IMR-90 (cell line): ENCODE data around the gene SORCS1. TPM values are rescaled to one million over a fixed set of nuclear protein-coding genes. Genes with fewer than 3 reads are reported as not detected.

Experiments
- ATAC-seq: fragments of 200-7000 bp; cut with Tn5 transposase; 2 replicates; pipeline ENCODE4 v1.9.1; 2020; ENCODE audit warnings: low read depth, mild to moderate bottlenecking, moderate library complexity
- BruUV-seq: library from RNA; stranded (reverse); fragments of 400-500 nt; replicated peaks from 2 replicates; lab custom pipeline; 2021; lab: Mats Ljungman, UMichigan
- CTCF ChIA-PET: fragments of 300-600 bp; formaldehyde crosslinking; extraction: SDS; loops from one replicate; lab custom pipeline; 2021; ENCODE audit warnings: antibody characterized with exemption; lab: Yijun Ruan, JAX
- POLR2A ChIA-PET: fragments of 300-600 bp; sonication (Branson Sonifier 250); formaldehyde crosslinking; loops from one replicate; lab custom pipeline; 2022; ENCODE audit warnings: antibody characterized with exemption; ENCODE audit not compliant: unreplicated experiment; lab: Charles Lee
- DNase-seq: peaks from one replicate; pipeline ENCODE4 v3.0.0; 2013
- H2AFZ ChIP-seq: replicated peaks from 2 replicates; pipeline ENCODE3; 2013; ENCODE audit warnings: low read length, mild to moderate bottlenecking; ENCODE audit not compliant: poor library complexity
- H2AK5ac ChIP-seq: 2 replicates; pipeline ENCODE4 v1.6.1; 2013; ENCODE audit warnings: low read depth, low read length, inconsistent platforms
- H2AK9ac ChIP-seq: replicated peaks from 2 replicates; pipeline ENCODE3; 2013; ENCODE audit warnings: mild to moderate bottlenecking, low read depth, low read length, moderate library complexity; ENCODE audit not compliant: poor library complexity
- H2BK120ac ChIP-seq: 2 replicates; pipeline ENCODE4 v1.6.1; 2013; ENCODE audit warnings: low read depth, low read length, inconsistent platforms
- H2BK15ac ChIP-seq: 3 replicates; pipeline ENCODE4 v1.6.1; 2013; ENCODE audit warnings: low read depth, low read length, inconsistent platforms
- H2BK20ac ChIP-seq: 2 replicates; pipeline ENCODE4 v1.6.1; 2013; ENCODE audit warnings: low read depth, mild to moderate bottlenecking, inconsistent platforms, low read length, moderate library complexity
- H2BK5ac ChIP-seq: 2 replicates; pipeline ENCODE4 v1.6.1; 2013; ENCODE audit warnings: mild to moderate bottlenecking, low read depth, low read length, inconsistent platforms; ENCODE audit not compliant: poor library complexity, severe bottlenecking
- H3K14ac ChIP-seq: replicated peaks from 2 replicates; pipeline ENCODE4 v1.6.1; 2013; ENCODE audit warnings: low read depth, low read length, inconsistent platforms
- H3K18ac ChIP-seq: 2 replicates; pipeline ENCODE4 v1.6.1; 2013; ENCODE audit warnings: low read depth, low read length, control low read depth
- H3K23ac ChIP-seq: 2 replicates; pipeline ENCODE4 v1.6.1; 2013; ENCODE audit warnings: low read depth, low read length, inconsistent platforms
- H3K27ac ChIP-seq: 2 replicates; pipeline ENCODE4 v1.5.1; 2013; ENCODE audit warnings: mild to moderate bottlenecking, control low read depth, low read length; ENCODE audit not compliant: insufficient read depth
- H3K27me3 ChIP-seq: 2 replicates; pipeline ENCODE4 v1.6.1; 2013; ENCODE audit warnings: low read length; ENCODE audit not compliant: control insufficient read depth, insufficient read depth
- H3K36me3 ChIP-seq: 2 replicates; pipeline ENCODE4 v1.6.1; 2013; ENCODE audit warnings: low read length, mixed read lengths; ENCODE audit not compliant: control insufficient read depth, insufficient read depth
- H3K4ac ChIP-seq: 2 replicates; pipeline ENCODE4 v1.6.1; 2013; ENCODE audit warnings: low read depth, low read length, inconsistent platforms
- H3K4me1 ChIP-seq: 2 replicates; pipeline ENCODE4 v1.6.1; 2013; ENCODE audit warnings: low read length, mixed read lengths; ENCODE audit not compliant: control insufficient read depth, insufficient read depth
- H3K4me2 ChIP-seq: 2 replicates; pipeline ENCODE4 v1.6.1; 2013; ENCODE audit warnings: low read depth, mild to moderate bottlenecking, control low read depth, low read length, moderate library complexity
- H3K4me3 ChIP-seq: 2 replicates; pipeline ENCODE4 v1.5.1; 2013; ENCODE audit warnings: low read depth, mild to moderate bottlenecking, control low read depth, low read length, moderate library complexity; ENCODE audit not compliant: insufficient read depth
- H3K56ac ChIP-seq: 2 replicates; pipeline ENCODE4 v1.6.1; 2013; ENCODE audit warnings: low read length, inconsistent platforms; ENCODE audit not compliant: insufficient read depth; ENCODE audit errors: extremely low read depth
- H3K79me1 ChIP-seq, 2 experiments: 2 replicates each; pipeline ENCODE4 v1.6.1; 2013; ENCODE audit warnings: low read length in 2 of 2, inconsistent platforms in 1 of 2, low read depth in 1 of 2
- H3K9ac ChIP-seq: 2 replicates; pipeline ENCODE4 v1.6.1; 2013; ENCODE audit warnings: low read depth, low read length, control low read depth
- H3K9me1 ChIP-seq: 2 replicates; pipeline ENCODE4 v1.6.1; 2013; ENCODE audit warnings: low read length, inconsistent platforms; ENCODE audit not compliant: insufficient read depth
- H3K9me3 ChIP-seq: 2 replicates; pipeline ENCODE4 v1.6.1; 2013; ENCODE audit warnings: low read length; ENCODE audit not compliant: control insufficient read depth, insufficient read depth
- H4K20me1 ChIP-seq: 2 replicates; pipeline ENCODE4 v1.6.1; 2013; ENCODE audit warnings: low read length, inconsistent platforms; ENCODE audit not compliant: insufficient read depth
- H4K5ac ChIP-seq: 2 replicates; pipeline ENCODE4 v1.6.1; 2013; ENCODE audit warnings: mild to moderate bottlenecking, low read depth, low read length, control low read depth
- H4K8ac ChIP-seq, 2 experiments: 2 replicates each; pipeline ENCODE4 v1.6.1; 2013; ENCODE audit warnings: low read depth in 2 of 2, low read length in 2 of 2, control low read depth in 1 of 2, inconsistent platforms in 1 of 2
- H4K91ac ChIP-seq: 2 replicates; pipeline ENCODE4 v1.6.1; 2013; ENCODE audit warnings: low read depth, low read length, inconsistent platforms; ENCODE audit not compliant: insufficient read depth
- BHLHE40 ChIP-seq: fragments of 150-350 bp; IDR thresholded peaks from 2 replicates; pipeline ENCODE4 v1.6.1; 2016; ENCODE audit warnings: mild to moderate bottlenecking, low read depth, low read length
- CEBPB ChIP-seq: IDR thresholded peaks from 2 replicates; pipeline ENCODE4 v1.6.1; 2012; ENCODE audit warnings: low read depth, low read length, improper control_type of control experiment
- CHD1 ChIP-seq: IDR thresholded peaks from 2 replicates; pipeline ENCODE4 v1.6.1; 2012; ENCODE audit warnings: low read depth, low read length, improper control_type of control experiment
- CTCF ChIP-seq: conservative IDR thresholded peaks from 2 replicates; pipeline ENCODE4 v1.5.1; 2012; ENCODE audit warnings: mild to moderate bottlenecking, low read depth, low read length, improper control_type of control experiment
- ELK1 ChIP-seq: fragments of 150-350 bp; IDR thresholded peaks from 2 replicates; pipeline ENCODE4 v1.6.1; 2016; ENCODE audit warnings: low read depth, mild to moderate bottlenecking, low read length, moderate library complexity, borderline replicate concordance
- FOS ChIP-seq: fragments of 150-350 bp; IDR thresholded peaks from 2 replicates; pipeline ENCODE4 v1.6.1; 2016; ENCODE audit warnings: low read depth, low read length
- MAFK ChIP-seq: IDR thresholded peaks from 2 replicates; pipeline ENCODE4 v1.6.1; 2012; ENCODE audit warnings: low read depth, low read length, improper control_type of control experiment
- MAZ ChIP-seq: IDR thresholded peaks from 2 replicates; pipeline ENCODE4 v1.6.1; 2012; ENCODE audit warnings: low read depth, mild to moderate bottlenecking, low read length, improper control_type of control experiment, moderate library complexity, borderline replicate concordance
- MXI1 ChIP-seq: IDR thresholded peaks from 2 replicates; pipeline ENCODE4 v1.6.1; 2012; ENCODE audit warnings: low read depth, mild to moderate bottlenecking, low read length, moderate library complexity, borderline replicate concordance
- NFE2L2 ChIP-seq: fragments of 150-350 bp; IDR thresholded peaks from 2 replicates; pipeline ENCODE4 v1.6.1; 2016; ENCODE audit warnings: low read depth, mild to moderate bottlenecking, low read length
- POLR2A ChIP-seq: IDR thresholded peaks from 2 replicates; pipeline ENCODE4 v1.6.1; 2012; ENCODE audit warnings: mild to moderate bottlenecking, low read depth, low read length
- RAD21 ChIP-seq: IDR thresholded peaks from 2 replicates; pipeline ENCODE4 v1.6.1; 2012; ENCODE audit warnings: low read length, improper control_type of control experiment
- RCOR1 ChIP-seq: IDR thresholded peaks from 2 replicates; pipeline ENCODE4 v1.6.1; 2012; ENCODE audit warnings: mild to moderate bottlenecking, low read length, improper control_type of control experiment; ENCODE audit not compliant: insufficient replicate concordance
- RFX5 ChIP-seq: IDR thresholded peaks from 2 replicates; pipeline ENCODE4 v1.8.0; 2012; ENCODE audit warnings: low read depth, mild to moderate bottlenecking, low read length, moderate library complexity
- SMC3 ChIP-seq: fragments of 150-350 bp; IDR thresholded peaks from 2 replicates; pipeline ENCODE4 v1.6.1; 2016; ENCODE audit warnings: low read depth, mild to moderate bottlenecking, antibody characterized with exemption, low read length, moderate library complexity
- USF2 ChIP-seq: fragments of 150-350 bp; IDR thresholded peaks from 2 replicates; pipeline ENCODE4 v1.6.1; 2017; ENCODE audit warnings: mild to moderate bottlenecking, antibody characterized with exemption, low read length, low read depth
- WGBS, 2 experiments: methylation state at CpG; one replicate each; pipeline versions ENCODE4 v1.1.5 to v1.1.7; 2013; ENCODE audit warnings: missing lambda C conversion rate in 2 of 2; ENCODE audit not compliant: insufficient read length in 1 of 2; ENCODE audit errors: extremely low coverage in 2 of 2; 5-methylcytosine and 5-hydroxymethylcytosine counted together
- dilution Hi-C: fragments of 300-500 bp; cut with HindIII; formaldehyde crosslinking; loops from one replicate; pipeline ENCODE4 v1.14.3; 2018; ENCODE audit warnings: low sequenced_read_pairs; ENCODE audit not compliant: unreplicated experiment
- in situ Hi-C: fragments of 300-500 bp; cut with MboI; formaldehyde crosslinking; loops from 3 replicates; pipeline ENCODE4 v1.14.3; 2019; ENCODE audit warnings: low sequenced_read_pairs, inconsistent platforms, mixed read lengths
- intact Hi-C: fragments of 100-400 bp; cut with micrococcal nuclease; formaldehyde crosslinking; loops from 2 replicates; pipeline ENCODE4 v1.10.0; 2022
- polyA plus RNA-seq, 3 experiments: library from polyadenylated mRNA; depleted of rRNA; stranded (reverse); fragments of >200 nt; gene quantifications; 2 replicates each; pipeline ENCODE4 v1.2.3, GENCODE V29; 2012; ENCODE audit warnings: low replicate concordance in 1 of 3
- total RNA-seq: library from RNA; depleted of rRNA; stranded (reverse); fragments of >200 nt; gene quantifications from 2 replicates; pipeline ENCODE4 v1.2.3, GENCODE V29; 2012

The SORCS1 gene
- total and polyA plus RNA-seq, 2 of the 4 experiments (the other 2 are of a cell fraction), result under 0.01 TPM; not detected in 1

GRCh38 chr10:106535304-106535953 is 629.1 kb downstream of the SORCS1 start:
- Histone ChIP-seq H2AK5ac (no peak overlapping the region), H3K27me3 (no peaks in the 10 kb centered on the region), H3K36me3 (no peaks in the 10 kb centered on the region), H3K4ac (no peak overlapping the region), H3K23ac (no peak overlapping the region), H2AK9ac (no peak overlapping the region), H2BK5ac (no peak overlapping the region), H3K79me1 (no peaks in the 10 kb centered on the region), H3K27ac (no peak overlapping the region), H3K4me1 (no peaks in the 10 kb centered on the region), H2BK15ac (no peak overlapping the region), H4K91ac (no peak overlapping the region), H4K5ac (no peak overlapping the region), H3K18ac (no peak overlapping the region), H4K8ac (no peak overlapping the region), H2AFZ (no peak overlapping the region), H2BK120ac (no peak overlapping the region), H3K9me1 (no peaks in the 10 kb centered on the region), H4K20me1 (no peaks in the 10 kb centered on the region), H3K4me2 (no peak overlapping the region), H3K56ac (no peak overlapping the region), H3K9ac (no peak overlapping the region), H3K9me3 (peaks cover 3% of the 10 kb centered on the region), H3K14ac (no peak overlapping the region), H3K4me3 (no peak overlapping the region), H2BK20ac (no peak overlapping the region)
- POLR2A ChIA-PET, result no interaction called here
- intact Hi-C loops, result no loop called here
- dilution Hi-C loops, result no loop called here
- DNase-seq, result no peak
- no TSS peak for BruUV-seq
- no peak for ATAC-seq
- CTCF ChIA-PET, result interaction anchor here (0.6 kb wide), 1 partner anchor 13 kb away, joined by 3 read pairs; no protein-coding TSS in a partner anchor
- in situ Hi-C loops, result no loop called here
- TF ChIP-seq NFE2L2 (no peak), USF2 (no peak), RFX5 (no peak), CEBPB (no peak), CTCF (no peak), RAD21 (no peak), SMC3 (no peak), POLR2A (no peak), MAFK (no peak), RCOR1 (no peak), MAZ (no peak), CHD1 (no peak), BHLHE40 (no peak), ELK1 (no peak), MXI1 (no peak), FOS (no peak)
- WGBS, 2 experiments, result 57% methylated on average over 4 of the region's 5 CpGs; no CpG with 5 or more reads in 1 of the 2 experiments
